ENCODE results near the gene ABCC4.

ABCC4 gene

GRCh38 chr13:95301183-95301967 lies at the start of gene ABCC4:
Gene ABCC4, minus strand, starts transcription at chr13:95301451. Its CDS starts 137 bp downstream, at chr13:95301314.
- DNase-seq: no peak

GRCh38 chr13:95349267-95349666 lies 48.0 kb upstream of the ABCC4 start:
- DNase-seq: no peak

- no peak for DNase-seq
Measured at GRCh38 chr13:95343944-95344343, 42.7 kb upstream of the ABCC4 start.

GRCh38 chr13:95341441-95341840 lies 40.2 kb upstream of the ABCC4 start:
- no peak for DNase-seq

- no peak for DNase-seq
Measured at GRCh38 chr13:95338905-95339304, 37.7 kb upstream of the ABCC4 start.

GRCh38 chr13:95337597-95337996 lies 36.3 kb upstream of the ABCC4 start:
- DNase-seq: no peak

- no peak for DNase-seq
Measured at GRCh38 chr13:95335667-95336066, 34.4 kb upstream of the ABCC4 start.

GRCh38 chr13:95328386-95328785 lies 27.1 kb upstream of the ABCC4 start:
- DNase-seq: no peak

- no peak for DNase-seq
Measured at GRCh38 chr13:95327190-95327589, 25.9 kb upstream of the ABCC4 start.

GRCh38 chr13:95326695-95327094 lies 25.4 kb upstream of the ABCC4 start:
- no peak for DNase-seq

GRCh38 chr13:95325485-95325884 lies 24.2 kb upstream of the ABCC4 start:
- DNase-seq: no peak

- no peak for DNase-seq
Measured at GRCh38 chr13:95323930-95324662, 22.8 kb upstream of the ABCC4 start.

GRCh38 chr13:95319551-95320274 lies 18.5 kb upstream of the ABCC4 start:
- no peak for DNase-seq

- no peak for DNase-seq
Measured at GRCh38 chr13:95317039-95317989, 16.1 kb upstream of the ABCC4 start.

GRCh38 chr13:95315752-95316151 lies 14.5 kb upstream of the ABCC4 start:
- DNase-seq: no peak

GRCh38 chr13:95307507-95307906 lies 6.3 kb upstream of the ABCC4 start:
- no peak for DNase-seq

GRCh38 chr13:95304453-95304852 lies 3.2 kb upstream of the ABCC4 start:
- DNase-seq: no peak

- no peak for DNase-seq
Measured at GRCh38 chr13:95301968-95302393, 730 bp upstream of the ABCC4 start.

- no peak for DNase-seq
Measured at GRCh38 chr13:95300625-95301182, 547 bp downstream of the ABCC4 start.

GRCh38 chr13:95298971-95299621 lies 2.2 kb downstream of the ABCC4 start:
- no peak for DNase-seq

- no peak for DNase-seq
Measured at GRCh38 chr13:95298169-95298965, 2.9 kb downstream of the ABCC4 start.

Data from NCI-H1417 treated with DMSO at 0.1 percent for 48 hours (cell line).